WERI-Rb-1 (cell line): Measurements from ENCODE around the gene ERMN.
"Not testable (repeated sequence)": the region's sequence is repeated elsewhere in the genome, so short reads cannot be mapped to it uniquely, and the experiment has no call there.

Source experiments
- DNase-seq: peaks from one replicate; pipeline ENCODE4 v3.0.0-alpha.2; 2020
- H3K27ac ChIP-seq: fragments of 250-450 bp; sonication (Bioruptor Pico); 2 replicates; pipeline ENCODE4 v1.5.1; 2020; ENCODE audit warnings: mild to moderate bottlenecking, moderate library complexity
- H3K27me3 ChIP-seq: fragments of 250-450 bp; sonication (Bioruptor Pico); 2 replicates; pipeline ENCODE4 v1.5.1; 2021; ENCODE audit warnings: mild to moderate bottlenecking, low read depth, moderate library complexity; ENCODE audit not compliant: insufficient read depth, severe bottlenecking
- H3K36me3 ChIP-seq: fragments of 250-450 bp; sonication (Bioruptor Pico); 2 replicates; pipeline ENCODE4 v1.5.1; 2020; ENCODE audit warnings: mild to moderate bottlenecking, moderate library complexity
- H3K4me3 ChIP-seq: 2 replicates; pipeline ENCODE4 v1.5.1; 2011; ENCODE audit warnings: low read depth, mild to moderate bottlenecking, control low read depth, low read length
- H3K9me3 ChIP-seq: fragments of 250-450 bp; sonication (Bioruptor Pico); 2 replicates; pipeline ENCODE4 v1.5.1; 2021; ENCODE audit warnings: mild to moderate bottlenecking, moderate library complexity; ENCODE audit not compliant: severe bottlenecking
- TF ChIP-seq, protein P1 (sequence below): IDR thresholded peaks from 2 replicates; pipeline ENCODE4 v1.5.1; 2011; ENCODE audit warnings: low read depth, mild to moderate bottlenecking, control low read depth, inconsistent platforms, low read length

Gene ERMN

GRCh38 chr2:157287160-157287559 is 38.5 kb downstream of the ERMN start:
- TF ChIP-seq, protein P1, sequence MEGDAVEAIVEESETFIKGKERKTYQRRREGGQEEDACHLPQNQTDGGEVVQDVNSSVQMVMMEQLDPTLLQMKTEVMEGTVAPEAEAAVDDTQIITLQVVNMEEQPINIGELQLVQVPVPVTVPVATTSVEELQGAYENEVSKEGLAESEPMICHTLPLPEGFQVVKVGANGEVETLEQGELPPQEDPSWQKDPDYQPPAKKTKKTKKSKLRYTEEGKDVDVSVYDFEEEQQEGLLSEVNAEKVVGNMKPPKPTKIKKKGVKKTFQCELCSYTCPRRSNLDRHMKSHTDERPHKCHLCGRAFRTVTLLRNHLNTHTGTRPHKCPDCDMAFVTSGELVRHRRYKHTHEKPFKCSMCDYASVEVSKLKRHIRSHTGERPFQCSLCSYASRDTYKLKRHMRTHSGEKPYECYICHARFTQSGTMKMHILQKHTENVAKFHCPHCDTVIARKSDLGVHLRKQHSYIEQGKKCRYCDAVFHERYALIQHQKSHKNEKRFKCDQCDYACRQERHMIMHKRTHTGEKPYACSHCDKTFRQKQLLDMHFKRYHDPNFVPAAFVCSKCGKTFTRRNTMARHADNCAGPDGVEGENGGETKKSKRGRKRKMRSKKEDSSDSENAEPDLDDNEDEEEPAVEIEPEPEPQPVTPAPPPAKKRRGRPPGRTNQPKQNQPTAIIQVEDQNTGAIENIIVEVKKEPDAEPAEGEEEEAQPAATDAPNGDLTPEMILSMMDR, result no peak
- no peak overlapping the region for H3K4me3 ChIP-seq
- no peak for DNase-seq
- no peak overlapping the region for H3K27ac ChIP-seq
- H3K9me3 ChIP-seq, result no peaks in the 10 kb centered on the region
- no peaks in the 10 kb centered on the region for H3K27me3 ChIP-seq
- H3K36me3 ChIP-seq, result no peaks in the 10 kb centered on the region

GRCh38 chr2:157283468-157283867 is 42.2 kb downstream of the ERMN start:
- no peak overlapping the region for H3K27ac ChIP-seq
- no peak overlapping the region for H3K4me3 ChIP-seq
- H3K36me3 ChIP-seq, result no peaks in the 10 kb centered on the region
- DNase-seq, result no peak
- H3K9me3 ChIP-seq, result no peaks in the 10 kb centered on the region
- TF ChIP-seq, protein P1, result no peak
- no peaks in the 10 kb centered on the region for H3K27me3 ChIP-seq

DNA sequence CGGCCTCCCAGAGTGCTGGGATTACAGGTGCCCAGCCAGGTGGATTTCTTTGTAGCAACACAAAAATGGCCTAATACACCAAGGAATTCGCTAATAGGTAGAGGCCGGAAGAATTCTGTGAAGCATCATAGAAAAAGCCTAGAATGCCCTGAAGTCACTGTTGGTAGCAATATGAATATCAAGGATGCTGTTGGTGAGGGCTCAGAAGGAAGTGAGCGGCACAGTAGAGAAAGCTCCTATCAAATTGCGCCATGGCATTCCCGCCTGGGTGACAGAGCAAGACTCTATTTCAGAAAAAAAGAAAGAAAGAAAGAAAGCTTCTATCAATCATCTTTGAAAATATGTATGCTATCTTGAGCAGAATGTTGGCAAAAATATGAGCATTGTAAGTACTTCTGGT is 44.3 kb downstream of the ERMN start:
- Histone ChIP-seq H3K36me3 (no peaks in the 10 kb centered on the region), H3K27ac (no peak overlapping the region), H3K9me3 (no peaks in the 10 kb centered on the region), H3K4me3 (no peak overlapping the region), H3K27me3 (no peaks in the 10 kb centered on the region)
- TF ChIP-seq, protein P1, result no peak
- DNase-seq, result no peak

GRCh38 chr2:157279311-157279710 is 46.3 kb downstream of the ERMN start:
- H3K27me3 ChIP-seq, H3K4me3 ChIP-seq, H3K27ac ChIP-seq, DNase-seq, H3K36me3 ChIP-seq, H3K9me3 ChIP-seq: not testable (repeated sequence)

DNA sequence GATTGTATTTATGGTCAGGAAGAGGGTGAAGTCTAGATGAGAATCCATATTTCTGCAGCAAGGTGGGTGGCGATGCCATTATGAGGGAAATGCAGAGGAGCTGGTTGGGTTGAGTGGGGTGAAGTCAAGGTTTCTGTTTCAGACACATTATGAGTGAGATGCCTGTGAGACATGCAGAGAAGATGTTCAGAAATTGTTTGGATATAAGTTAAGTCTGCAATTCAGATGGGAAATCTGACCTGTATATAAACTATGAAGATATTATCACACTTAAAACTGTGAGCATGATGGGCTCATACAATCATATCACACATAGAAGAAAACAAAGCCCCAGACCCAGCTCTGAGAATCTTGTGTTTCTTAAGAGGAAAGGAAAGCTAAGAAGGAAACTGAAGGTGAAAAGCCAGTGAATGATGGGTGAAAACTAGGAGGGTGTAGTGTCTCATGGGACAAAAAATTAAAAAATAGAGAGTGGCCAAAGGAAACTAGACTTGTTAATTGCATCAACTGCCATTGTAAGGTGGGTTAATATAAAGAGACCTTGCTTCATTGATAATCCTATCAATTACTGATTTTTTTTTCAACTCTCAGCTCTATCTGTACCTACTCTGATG is 53.9 kb downstream of the ERMN start:
- no peaks in the 10 kb centered on the region for H3K9me3 ChIP-seq
- no peak overlapping the region for H3K4me3 ChIP-seq
- H3K36me3 ChIP-seq, result no peaks in the 10 kb centered on the region
- TF ChIP-seq, protein P1, result no peak
- no peak for DNase-seq
- no peaks in the 10 kb centered on the region for H3K27me3 ChIP-seq
- H3K27ac ChIP-seq, result no peak overlapping the region

- Histone ChIP-seq H3K27ac (no peak overlapping the region), H3K9me3 (no peaks in the 10 kb centered on the region), H3K36me3 (no peaks in the 10 kb centered on the region), H3K4me3 (no peak overlapping the region), H3K27me3 (no peaks in the 10 kb centered on the region)
- DNase-seq, result no peak
- TF ChIP-seq, protein P1, result no peak
Measured at GRCh38 chr2:157269922-157270321, 55.7 kb downstream of the ERMN start.
